ENCODE measurements around the gene THOC6.
A peak's percentile ranks its signal among the peaks of the same experiment; 100 is the strongest.

The THOC6 gene

GRCh38 chr16:2991566-2992261, 32.1 kb upstream of the THOC6 start:
- no peak for DNase-seq (ENCODE audit: low read depth in 3 of 3)

- no peak for DNase-seq (ENCODE audit: low read depth in 3 of 3)
These were observed 31.3 kb upstream of the THOC6 start for GRCh38 chr16:2992383-2993081.

GRCh38 chr16:2996298-2996697, 27.5 kb upstream of the THOC6 start:
- no peak for DNase-seq (ENCODE audit: low read depth in 3 of 3)

GRCh38 chr16:2999929-3000328, 23.9 kb upstream of the THOC6 start:
- DNase-seq (ENCODE audit: low read depth in 3 of 3), result no peak

GRCh38 chr16:3000540-3000939, 23.3 kb upstream of the THOC6 start:
- DNase-seq (ENCODE audit: low read depth in 3 of 3), result no peak

- DNase-seq (ENCODE audit: low read depth in 3 of 3), result no peak
These were observed 22.5 kb upstream of the THOC6 start for GRCh38 chr16:3001316-3001715.

GRCh38 chr16:3003582-3004270, 20.1 kb upstream of the THOC6 start:
- DNase-seq (ENCODE audit: low read depth in 3 of 3), result peak; percentile 93 to 98 (median 94)

GRCh38 chr16:3004319-3004718, 19.5 kb upstream of the THOC6 start:
- DNase-seq (ENCODE audit: low read depth in 3 of 3), result no peak

GRCh38 chr16:3004781-3005284, 19.0 kb upstream of the THOC6 start:
- no peak for DNase-seq (ENCODE audit: low read depth in 3 of 3)

- no peak for DNase-seq (ENCODE audit: low read depth in 3 of 3)
These were observed 16.5 kb upstream of the THOC6 start for GRCh38 chr16:3007059-3007956.

GRCh38 chr16:3007957-3008689, 15.7 kb upstream of the THOC6 start:
- DNase-seq (ENCODE audit: low read depth in 3 of 3), result no peak

- DNase-seq (ENCODE audit: low read depth in 3 of 3), result no peak
These were observed 15.2 kb upstream of the THOC6 start for GRCh38 chr16:3008690-3009037.

- no peak for DNase-seq (ENCODE audit: low read depth in 3 of 3)
These were observed 14.1 kb upstream of the THOC6 start for GRCh38 chr16:3009568-3010390.

- DNase-seq (ENCODE audit: low read depth in 3 of 3), result no peak
These were observed 13.3 kb upstream of the THOC6 start for GRCh38 chr16:3010510-3010909.

GRCh38 chr16:3012246-3012645, 11.6 kb upstream of the THOC6 start:
- DNase-seq (ENCODE audit: low read depth in 3 of 3), result no peak

GRCh38 chr16:3012828-3013420, 10.9 kb upstream of the THOC6 start, which contains the start of gene CLDN9:
Gene CLDN9, plus strand, starts transcription at chr16:3012923. Its CDS starts 440 bp downstream, at chr16:3013363.
- DNase-seq (ENCODE audit: low read depth in 3 of 3), result no peak

- DNase-seq (ENCODE audit: low read depth in 3 of 3), result no peak
These were observed 10.3 kb upstream of the THOC6 start for GRCh38 chr16:3013491-3013951.

- DNase-seq (ENCODE audit: low read depth in 3 of 3), result no peak
These were observed 9.7 kb upstream of the THOC6 start for GRCh38 chr16:3013998-3014690.

GRCh38 chr16:3014971-3015370, 8.9 kb upstream of the THOC6 start:
- no peak for DNase-seq (ENCODE audit: low read depth in 3 of 3)
